ENCODE data around the gene ALPK3.
"Not testable (repeated sequence)": the region's sequence is repeated elsewhere in the genome, so short reads cannot be mapped to it uniquely, and the experiment has no call there.

ALPK3 gene

GRCh38 chr15:84855136-84855535, 38.0 kb downstream of the ALPK3 start:
- no peak for DNase-seq

- DNase-seq = no peak
Observed at GRCh38 chr15:84855765-84856164, 38.6 kb downstream of the ALPK3 start.

- no peak for DNase-seq
Observed at GRCh38 chr15:84856731-84857417, 39.7 kb downstream of the ALPK3 start.

GRCh38 chr15:84857418-84858004, 40.4 kb downstream of the ALPK3 start:
- DNase-seq = no peak

GRCh38 chr15:84858231-84858630, 41.1 kb downstream of the ALPK3 start:
- no peak for DNase-seq

- DNase-seq = no peak
Observed at GRCh38 chr15:84859144-84859543, 42.0 kb downstream of the ALPK3 start.

- DNase-seq = no peak
Observed at GRCh38 chr15:84859651-84860050, 42.5 kb downstream of the ALPK3 start.

- DNase-seq = no peak
Observed at GRCh38 chr15:84861781-84862180, 44.6 kb downstream of the ALPK3 start.

- no peak for DNase-seq
Observed at GRCh38 chr15:84862214-84862975, 45.2 kb downstream of the ALPK3 start.

- no peak for DNase-seq
Observed at GRCh38 chr15:84863565-84864443, 46.6 kb downstream of the ALPK3 start.

- no peak for DNase-seq
Observed at GRCh38 chr15:84864444-84864795, 47.3 kb downstream of the ALPK3 start.

- no peak for DNase-seq
Observed at GRCh38 chr15:84865074-84865569, 48.0 kb downstream of the ALPK3 start.

GRCh38 chr15:84868037-84868880, 51.1 kb downstream of the ALPK3 start:
- no peak for DNase-seq

- DNase-seq = no peak
Observed at GRCh38 chr15:84869510-84869909, 52.4 kb downstream of the ALPK3 start.

GRCh38 chr15:84871428-84871985, 54.4 kb downstream of the ALPK3 start:
- no peak for DNase-seq

- no peak for DNase-seq
Observed at GRCh38 chr15:84872009-84872910, 55.1 kb downstream of the ALPK3 start.

- DNase-seq = no peak
Observed at GRCh38 chr15:84873997-84874396, 56.8 kb downstream of the ALPK3 start.

- DNase-seq = no peak
Observed at GRCh38 chr15:84874981-84875699, 58.0 kb downstream of the ALPK3 start.

GRCh38 chr15:84876269-84876668, 59.1 kb downstream of the ALPK3 start:
- DNase-seq = no peak

GRCh38 chr15:84877701-84878100, 60.5 kb downstream of the ALPK3 start:
- not testable (repeated sequence) for DNase-seq
